Lower leg skin (tissue), 4 donors: ENCODE data around the gene HNF4A. TPM values are rescaled to one million over a fixed set of nuclear protein-coding genes. Genes with fewer than 3 reads are reported as not detected.

Experiments used
- DNase-seq, 2 donors: peaks; one replicate each; pipeline ENCODE4 v3.0.0-alpha.2; 2019; ENCODE audit warnings: low spot score in 2 of 2
- H3K4me3 ChIP-seq: fragments of 200-600 bp; sonication (generic); 2 replicates; pipeline ENCODE4 v1.5.1; 2017; ENCODE audit warnings: mild to moderate bottlenecking, low read depth; ENCODE audit not compliant: poor library complexity, severe bottlenecking
- POLR2A ChIP-seq, 2 donors: fragments of 450-650 bp; IDR thresholded peaks; one replicate each; pipeline ENCODE4 v1.6.1; 2016 to 2017; ENCODE audit warnings: antibody characterized with exemption in 2 of 2, mild to moderate bottlenecking in 1 of 2, moderate library complexity in 1 of 2
- WGBS, 2 donors: methylation state at CpG; one replicate each; pipeline ENCODE4 v1.1.5; 2018; 5-methylcytosine and 5-hydroxymethylcytosine counted together
- intact Hi-C: fragments of 100-400 bp; cut with DNase I; formaldehyde crosslinking; loops from one replicate; pipeline ENCODE4 v1.15.0; 2023; ENCODE audit warnings: low total_unique reads
- total RNA-seq, 4 donors: library from RNA; depleted of rRNA; stranded (reverse); fragments of >200 nt; gene quantifications; one replicate each; pipeline ENCODE4 v1.1.0, GENCODE V29; 2016
- TF ChIP-seq, protein P1 (sequence below), 3 donors: fragments of 450-650 bp; IDR thresholded peaks; one replicate each; pipeline ENCODE4 v1.5.1; 2016; ENCODE audit warnings: antibody characterized with exemption in 3 of 3, mild to moderate bottlenecking in 3 of 3, moderate library complexity in 2 of 3

HNF4A gene
- total RNA-seq, 4 donors from 2014 or later = not detected

DNA sequence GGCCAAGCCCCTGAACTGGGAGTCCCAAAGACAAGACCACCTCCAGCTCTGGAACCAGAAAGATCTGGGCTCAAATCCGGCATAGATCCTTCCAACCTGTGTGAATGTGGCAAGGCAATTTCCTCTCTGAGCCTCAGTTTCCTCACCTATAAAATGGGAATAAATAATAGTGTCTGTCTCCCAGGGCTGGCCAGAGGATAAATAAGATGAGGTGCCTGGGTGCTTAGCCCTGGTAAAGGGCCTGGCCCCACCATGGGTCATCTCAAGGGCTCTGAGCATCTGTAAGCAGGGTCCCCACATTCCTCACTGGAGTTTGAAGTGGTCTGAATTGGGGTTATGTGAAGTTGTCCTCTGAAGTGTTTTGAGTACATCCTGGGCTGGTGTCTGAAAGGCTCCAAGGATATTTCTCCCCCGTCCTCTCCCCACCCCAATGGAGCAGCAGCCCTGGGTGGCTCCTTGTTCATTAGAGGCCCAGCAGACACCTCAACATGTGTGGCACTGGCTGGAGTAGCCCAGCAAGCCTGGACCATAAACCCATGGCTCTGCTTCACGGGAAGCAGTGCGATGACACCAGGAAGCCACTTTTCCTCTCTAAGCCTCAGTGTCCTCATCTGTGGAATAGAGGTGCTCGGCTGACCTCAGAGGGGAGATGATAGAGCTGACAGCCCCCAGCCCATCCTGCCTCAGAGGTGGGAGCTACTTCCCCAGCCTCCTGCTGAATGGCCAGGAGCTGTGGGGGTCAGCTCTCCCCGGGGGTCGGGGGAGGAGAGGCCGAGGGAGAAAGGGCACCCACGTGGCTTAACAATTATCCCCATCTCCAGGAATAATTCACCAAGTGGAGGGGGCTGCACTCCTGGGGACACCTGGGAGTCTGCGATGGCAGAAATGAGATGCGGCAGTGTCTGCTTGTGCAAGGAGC is 48.0 kb downstream of the HNF4A start:
- no peak overlapping the region for H3K4me3 ChIP-seq
- WGBS, 2 donors = 71 to 76% methylated on average over 11 of the region's 11 CpGs
- no peak for TF ChIP-seq POLR2A (IDR thresholded peaks at IDR 0.05)
- TF ChIP-seq, protein P1, sequence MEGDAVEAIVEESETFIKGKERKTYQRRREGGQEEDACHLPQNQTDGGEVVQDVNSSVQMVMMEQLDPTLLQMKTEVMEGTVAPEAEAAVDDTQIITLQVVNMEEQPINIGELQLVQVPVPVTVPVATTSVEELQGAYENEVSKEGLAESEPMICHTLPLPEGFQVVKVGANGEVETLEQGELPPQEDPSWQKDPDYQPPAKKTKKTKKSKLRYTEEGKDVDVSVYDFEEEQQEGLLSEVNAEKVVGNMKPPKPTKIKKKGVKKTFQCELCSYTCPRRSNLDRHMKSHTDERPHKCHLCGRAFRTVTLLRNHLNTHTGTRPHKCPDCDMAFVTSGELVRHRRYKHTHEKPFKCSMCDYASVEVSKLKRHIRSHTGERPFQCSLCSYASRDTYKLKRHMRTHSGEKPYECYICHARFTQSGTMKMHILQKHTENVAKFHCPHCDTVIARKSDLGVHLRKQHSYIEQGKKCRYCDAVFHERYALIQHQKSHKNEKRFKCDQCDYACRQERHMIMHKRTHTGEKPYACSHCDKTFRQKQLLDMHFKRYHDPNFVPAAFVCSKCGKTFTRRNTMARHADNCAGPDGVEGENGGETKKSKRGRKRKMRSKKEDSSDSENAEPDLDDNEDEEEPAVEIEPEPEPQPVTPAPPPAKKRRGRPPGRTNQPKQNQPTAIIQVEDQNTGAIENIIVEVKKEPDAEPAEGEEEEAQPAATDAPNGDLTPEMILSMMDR (IDR thresholded peaks at IDR 0.05) = no peak
- no peak for DNase-seq
- intact Hi-C loops = loop anchor here (10.0 kb wide), 1 partner anchor 51 kb away; no protein-coding TSS in a partner anchor

DNA sequence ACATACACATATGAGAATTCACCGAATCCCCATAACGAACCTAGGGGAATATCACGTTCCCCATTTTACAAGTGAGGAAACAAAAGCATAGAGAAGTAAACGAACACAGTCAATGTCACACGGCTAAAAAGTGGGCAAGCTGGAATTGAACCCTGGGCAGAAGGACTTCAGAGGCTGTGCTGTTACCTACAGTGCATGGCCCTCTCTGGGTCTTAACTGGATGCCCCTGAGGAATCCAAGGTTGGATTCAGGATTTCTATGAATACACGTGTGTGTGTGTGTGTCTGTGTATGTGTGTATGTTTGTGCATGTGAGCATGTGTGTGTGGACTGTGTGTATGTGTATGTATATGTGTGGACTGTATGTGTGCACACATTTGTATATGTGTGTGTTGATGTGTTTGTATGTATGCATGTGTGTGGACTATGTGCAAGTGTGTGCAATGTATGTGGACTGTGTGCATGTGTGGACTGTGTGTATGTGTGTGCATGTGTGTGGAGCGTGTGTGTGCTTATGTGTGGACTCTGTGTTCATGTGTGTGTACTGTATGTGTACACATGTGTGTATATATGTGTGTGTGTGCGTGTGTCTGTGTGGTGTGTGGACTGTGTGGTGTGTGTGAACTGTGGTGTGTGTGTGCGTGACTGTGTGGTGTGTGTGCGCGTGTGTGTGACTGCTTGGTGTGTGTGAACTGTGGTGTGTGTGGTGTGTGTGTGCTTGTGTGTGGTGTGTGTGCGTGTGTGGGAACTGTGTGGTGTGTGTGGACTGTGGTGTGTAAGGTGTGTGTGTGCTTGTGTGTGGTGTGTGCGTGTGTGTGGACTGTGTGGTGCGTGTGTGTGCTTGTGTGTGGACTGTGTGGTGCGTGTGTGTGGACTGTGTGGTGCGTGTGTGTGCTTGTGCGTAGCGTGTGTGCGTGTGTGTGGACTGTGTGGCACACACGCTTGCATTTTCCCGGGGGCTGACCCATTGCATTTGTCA is 49.0 kb downstream of the HNF4A start:
- WGBS, 2 donors = 74 to 76% methylated on average over 21 of the region's 21 CpGs
- intact Hi-C loops = loop anchor here (10.0 kb wide), 1 partner anchor 50 kb away; no protein-coding TSS in a partner anchor
- no peak overlapping the region for H3K4me3 ChIP-seq
- TF ChIP-seq, protein P1 (IDR thresholded peaks at IDR 0.05) = no peak
- TF ChIP-seq POLR2A (IDR thresholded peaks at IDR 0.05) = no peak
- DNase-seq = no peak

DNA sequence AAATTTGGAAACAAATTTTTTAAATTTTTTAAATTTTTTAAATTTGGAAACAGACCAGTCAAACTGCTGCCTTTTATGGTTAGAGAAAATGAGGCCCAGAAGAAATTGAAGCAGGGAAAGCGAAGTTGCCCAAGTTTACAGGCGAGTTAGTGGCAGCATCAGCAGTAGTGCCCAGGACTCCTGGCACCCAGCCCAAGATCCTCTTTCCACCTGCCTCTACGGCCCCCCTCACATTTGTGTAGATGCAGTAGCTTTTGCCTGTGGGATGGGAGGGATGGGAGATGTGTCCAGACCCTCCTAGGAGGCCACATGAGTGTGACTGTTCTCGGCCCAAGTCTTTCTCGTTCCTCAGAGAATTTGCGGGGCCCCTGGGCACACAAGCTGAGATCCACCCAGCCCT is 49.8 kb downstream of the HNF4A start:
- H3K4me3 ChIP-seq = no peak overlapping the region
- no peak for DNase-seq
- WGBS, 2 donors = 61 to 65% methylated on average over 6 of the region's 6 CpGs
- TF ChIP-seq, protein P1 (IDR thresholded peaks at IDR 0.05) = no peak
- no peak for TF ChIP-seq POLR2A (IDR thresholded peaks at IDR 0.05)
- intact Hi-C loops = loop anchor here (10.0 kb wide), 1 partner anchor 50 kb away; no protein-coding TSS in a partner anchor

DNA sequence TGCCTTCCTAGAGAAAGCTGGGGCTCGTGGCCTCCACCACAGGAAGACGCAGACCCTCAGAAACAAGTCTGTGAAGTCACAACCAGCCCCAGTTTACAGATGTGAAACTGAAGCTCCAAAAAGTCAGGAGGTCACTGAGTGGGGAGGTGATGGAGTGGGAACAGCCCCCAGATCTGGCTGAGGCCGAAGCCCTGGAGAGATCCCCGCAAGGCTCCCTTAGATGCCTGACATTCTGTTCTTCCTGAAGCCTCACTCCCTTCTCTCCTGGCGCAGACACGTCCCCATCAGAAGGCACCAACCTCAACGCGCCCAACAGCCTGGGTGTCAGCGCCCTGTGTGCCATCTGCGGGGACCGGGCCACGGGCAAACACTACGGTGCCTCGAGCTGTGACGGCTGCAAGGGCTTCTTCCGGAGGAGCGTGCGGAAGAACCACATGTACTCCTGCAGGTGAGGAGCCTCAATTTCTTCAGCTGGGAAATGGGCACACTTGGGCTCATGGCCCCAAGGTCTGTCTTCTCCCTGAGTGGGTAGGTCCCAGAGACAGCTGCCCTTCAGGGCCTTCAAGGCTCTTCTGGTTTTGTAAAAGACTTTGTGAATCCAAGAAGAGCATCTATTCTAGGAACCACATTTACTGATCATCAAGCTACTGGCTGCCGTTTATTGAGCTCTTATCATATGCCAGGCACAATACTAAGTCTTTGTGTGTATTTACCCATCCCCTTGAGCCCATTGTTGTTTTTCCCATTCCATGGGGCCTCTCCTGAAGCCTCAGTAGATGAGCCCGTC is 50.5 kb downstream of the HNF4A start:
- intact Hi-C loops = loop anchor here (10.0 kb wide), 1 partner anchor 49 kb away; no protein-coding TSS in a partner anchor
- 86 to 90% methylated on average over 18 to 20 of the region's 20 CpGs for WGBS, 2 donors
- no peak for TF ChIP-seq POLR2A (IDR thresholded peaks at IDR 0.05)
- TF ChIP-seq, protein P1 (IDR thresholded peaks at IDR 0.05) = no peak

More for the DNA sequence above, 50.5 kb downstream of the HNF4A start:
- no peak overlapping the region for H3K4me3 ChIP-seq
- no peak for DNase-seq
